HCT116 (cell line): Measurements from ENCODE around the gene NR2F1-AS1.

ENCODE experiments used
- CTCF ChIP-seq, 3 experiments: fragments of 200-600 bp in 1 of 3; sonication (generic) in 1 of 3; IDR thresholded peaks in 2 of 3; conservative IDR thresholded peaks in 1 of 3; 2 replicates each; pipeline ENCODE4 v1.5.1; 2012 to 2017; ENCODE audit warnings: low read depth in 2 of 3, low read length in 2 of 3, antibody characterized with exemption in 1 of 3, borderline replicate concordance in 1 of 3, control low read depth in 1 of 3, mild to moderate bottlenecking in 1 of 3, mixed read lengths in 1 of 3, mixed run types in 1 of 3, moderate library complexity in 1 of 3; ENCODE audit not compliant: insufficient read depth in 1 of 3
- EZH2 ChIP-seq: fragments of 200-600 bp; sonication (generic); IDR thresholded peaks from 2 replicates; pipeline ENCODE4 v1.6.1; 2017; ENCODE audit warnings: antibody characterized with exemption, mixed run types
- EZH2phosphoT487 ChIP-seq: fragments of 200-600 bp; IDR thresholded peaks from 2 replicates; pipeline ENCODE4 v1.6.1; 2018; ENCODE audit warnings: antibody characterized with exemption, borderline replicate concordance
- JUND ChIP-seq: IDR thresholded peaks from 2 replicates; pipeline ENCODE4 v1.6.1; 2012
- MAX ChIP-seq: IDR thresholded peaks from 2 replicates; pipeline ENCODE4 v1.6.1; 2012
- POLR2A ChIP-seq: IDR thresholded peaks from 2 replicates; pipeline ENCODE4 v1.7.0; 2011; ENCODE audit warnings: borderline replicate concordance; ENCODE audit not compliant: insufficient read depth, insufficient read length; ENCODE audit errors: extremely low read depth
- POLR2AphosphoS5 ChIP-seq: IDR thresholded peaks from 2 replicates; pipeline ENCODE4 v1.6.1; 2011; ENCODE audit warnings: mild to moderate bottlenecking, low read depth, low read length, moderate library complexity
- REST ChIP-seq: IDR thresholded peaks from 2 replicates; pipeline ENCODE4 v1.6.1; 2012; ENCODE audit warnings: low read depth
- SRF ChIP-seq: IDR thresholded peaks from 2 replicates; pipeline ENCODE4 v1.6.1; 2012; ENCODE audit warnings: low read depth
- ZFX ChIP-seq: fragments of 450-650 bp; IDR thresholded peaks from 2 replicates; pipeline ENCODE4 v1.6.1; 2017

GRCh38 chr5:93436083-93436482, 144.9 kb downstream of the NR2F1-AS1 start:
- TF ChIP-seq JUND = no peak
- no peak for TF ChIP-seq EZH2
- TF ChIP-seq CTCF (IDR thresholded peaks at IDR 0.05 in 2 of 3, conservative IDR thresholded peaks at IDR 0.05 in 1 of 3; ENCODE audit: borderline replicate concordance in 1 of 3, insufficient read depth in 1 of 3, low read depth in 2 of 3, low read length in 2 of 3) = no peak
- TF ChIP-seq EZH2phosphoT487 = no peak
- TF ChIP-seq POLR2A = no peak
- TF ChIP-seq REST = no peak
- TF ChIP-seq MAX = no peak
- no peak for TF ChIP-seq ZFX
- no peak for TF ChIP-seq POLR2AphosphoS5
- no peak for TF ChIP-seq SRF
